GM21360 (cell line): ENCODE measurements around the gene IFT27.
"Not testable (repeated sequence)": the region's sequence is repeated elsewhere in the genome, so short reads cannot be mapped to it uniquely, and the experiment has no call there.

Experiments used
- ATAC-seq: cut with Tn5 transposase; IDR thresholded peaks from one replicate; pipeline ENCODE4 v1.9.1; 2021; ENCODE audit warnings: mild to moderate bottlenecking, moderate library complexity; ENCODE audit not compliant: unreplicated experiment

Gene IFT27

DNA sequence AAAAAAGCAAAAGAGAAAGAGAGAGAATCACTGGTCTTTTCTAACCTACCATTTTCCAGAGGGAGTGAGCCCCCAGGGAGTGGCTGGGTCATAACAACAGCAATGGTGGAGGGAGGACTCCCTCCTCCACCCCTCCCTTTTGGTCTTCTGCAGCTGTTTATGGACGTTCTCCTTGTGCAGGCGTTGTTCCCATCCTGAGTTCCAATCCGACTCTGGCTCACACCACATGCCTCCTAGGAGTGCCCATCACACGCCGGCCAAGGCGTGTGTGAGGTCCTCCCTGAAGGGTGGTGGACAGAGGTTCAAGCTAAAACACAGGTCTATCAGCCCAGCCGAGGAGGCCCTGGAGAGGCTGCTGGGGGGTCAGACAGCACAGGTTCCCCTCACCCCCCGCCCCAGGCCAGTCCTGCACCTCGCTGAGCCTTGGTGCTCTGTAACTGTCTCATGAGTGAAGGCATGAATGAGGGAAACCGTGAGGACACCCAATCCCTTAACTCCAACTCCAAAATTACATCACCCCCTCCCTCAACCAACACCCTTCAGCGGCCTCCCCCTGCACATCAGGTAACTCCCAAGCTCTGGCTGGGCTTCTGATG, 29.4 kb downstream of the IFT27 start:
- no peak for ATAC-seq

DNA sequence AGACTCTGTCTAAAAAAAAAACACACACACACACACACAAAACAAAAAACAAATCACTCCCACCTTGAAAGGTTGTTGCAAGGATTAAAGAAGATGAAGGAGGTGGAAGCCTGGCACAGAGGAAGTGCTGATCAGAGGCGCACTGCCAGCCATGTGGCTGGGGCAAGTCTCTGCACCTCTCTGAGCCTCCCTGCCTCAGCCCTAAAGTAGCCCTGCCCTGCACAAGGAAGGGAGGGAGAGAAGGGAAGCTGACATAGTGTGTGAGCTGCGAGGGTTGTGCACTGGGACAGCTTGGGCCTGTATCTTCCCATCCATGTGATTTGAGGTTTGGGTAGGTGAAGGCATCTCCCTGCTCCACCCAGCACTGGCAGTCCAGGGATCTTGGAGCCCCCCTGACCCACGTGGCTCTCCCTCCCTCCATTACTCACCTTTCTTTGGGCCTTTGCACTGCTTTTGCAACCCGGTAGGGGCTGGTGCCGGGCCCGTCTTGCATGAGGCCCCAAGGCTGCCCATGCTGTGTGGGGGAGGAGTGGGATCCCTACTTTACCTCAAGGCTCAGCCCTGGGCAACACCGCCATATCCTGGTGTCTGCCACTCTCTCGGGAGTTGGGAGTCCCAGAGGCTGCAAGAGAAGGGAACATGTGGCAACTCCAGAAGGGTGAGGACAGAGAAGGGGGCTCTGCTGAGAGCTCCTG, 30.5 kb downstream of the IFT27 start:
- no peak for ATAC-seq

DNA sequence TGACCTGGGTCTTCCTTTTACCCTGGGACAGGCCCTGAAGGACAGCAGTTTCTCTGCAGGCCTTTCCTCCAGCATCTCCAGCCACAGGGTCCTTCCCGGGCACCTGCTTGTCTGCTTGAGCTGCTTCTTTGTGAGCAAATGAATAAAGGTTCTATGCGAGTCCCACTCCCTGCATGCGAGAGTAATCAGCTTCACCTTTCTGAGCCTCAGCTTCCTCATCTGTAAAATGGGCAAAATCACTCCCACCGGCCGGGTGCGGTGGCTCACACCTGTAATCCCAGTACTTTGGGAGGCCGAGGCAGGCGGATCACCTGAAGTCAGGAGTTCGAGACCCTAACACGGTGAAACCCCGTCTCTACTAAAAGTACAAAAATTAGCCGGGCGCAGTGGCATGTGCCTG, 31.1 kb downstream of the IFT27 start:
- ATAC-seq, result no peak

DNA sequence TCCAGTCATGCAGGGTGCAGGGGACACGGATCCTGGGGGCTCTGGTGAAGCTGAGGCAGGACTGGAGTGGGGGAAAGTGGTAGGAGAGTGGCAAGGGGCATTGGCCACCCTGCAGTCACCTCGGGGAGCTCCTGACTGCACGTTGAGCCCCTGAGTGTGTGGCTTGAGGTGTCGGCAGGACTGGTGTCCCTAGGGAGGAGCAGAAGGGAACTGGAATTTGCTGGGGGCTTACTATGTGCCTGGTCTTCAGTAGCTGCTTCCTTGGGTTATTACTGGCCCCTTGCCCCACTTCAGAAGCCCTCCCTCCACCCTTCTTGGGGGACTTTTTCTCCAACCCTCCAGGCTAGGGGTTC, 31.5 kb downstream of the IFT27 start:
- no peak for ATAC-seq

DNA sequence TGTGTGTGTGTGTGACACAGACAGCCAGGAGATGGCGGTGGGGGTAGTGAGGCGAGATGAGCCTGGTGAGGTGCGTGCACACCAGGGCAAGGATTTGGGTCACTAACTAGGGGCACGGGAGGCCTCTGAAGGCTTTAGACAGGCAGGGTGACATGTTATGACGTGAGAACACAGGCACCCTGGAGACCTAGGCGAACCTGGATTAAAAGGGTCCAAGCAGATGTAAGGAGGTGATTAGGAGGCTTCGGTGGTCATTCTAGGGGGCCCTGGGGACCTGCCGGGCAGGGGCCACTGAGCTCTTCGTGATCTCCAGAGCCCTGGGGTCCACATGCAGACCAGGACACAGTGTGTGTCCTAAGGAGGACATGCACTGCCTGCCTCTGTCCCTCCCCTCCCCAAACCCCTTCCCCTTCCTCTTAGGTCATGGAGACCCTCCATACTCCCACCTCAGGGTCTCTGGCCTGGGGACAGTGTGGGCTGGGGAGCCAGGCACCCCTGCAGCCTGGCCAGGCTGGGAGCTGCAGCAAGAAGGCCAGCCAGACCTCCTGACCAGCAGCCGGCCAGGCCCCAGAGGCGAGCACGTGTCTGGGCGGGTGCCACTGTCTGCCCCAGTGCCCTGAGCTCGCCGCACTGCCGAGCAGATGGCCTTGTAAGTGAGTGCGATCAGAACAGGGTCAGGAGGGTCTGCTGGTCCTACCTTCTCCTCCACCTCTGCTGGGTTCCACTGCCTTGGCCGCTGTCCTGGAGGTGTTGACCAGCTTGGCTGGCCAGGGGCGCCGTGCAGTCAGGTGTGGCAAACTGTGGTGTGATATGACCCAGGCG, 32.1 kb downstream of the IFT27 start:
- ATAC-seq, result no peak

DNA sequence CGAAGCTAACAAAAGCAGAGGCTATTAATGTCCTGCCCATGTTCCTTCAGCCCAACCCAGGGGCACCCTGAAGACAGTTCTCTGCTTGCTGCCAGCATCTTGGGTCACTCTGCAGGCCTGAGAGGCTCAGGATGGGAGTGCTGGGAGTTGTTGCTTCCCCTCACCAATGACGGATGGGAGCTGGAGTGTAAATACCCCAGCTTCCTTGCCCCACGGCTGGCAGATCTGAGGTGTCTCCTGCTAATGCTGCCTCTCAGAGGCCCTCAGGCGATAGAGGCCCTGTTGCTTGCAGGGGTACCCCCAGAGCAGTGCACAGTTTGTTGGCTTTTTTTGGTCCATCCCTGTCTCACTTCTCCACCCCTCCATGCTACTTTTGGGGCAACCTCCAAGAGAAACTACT, 32.9 kb downstream of the IFT27 start:
- ATAC-seq, result no peak

DNA sequence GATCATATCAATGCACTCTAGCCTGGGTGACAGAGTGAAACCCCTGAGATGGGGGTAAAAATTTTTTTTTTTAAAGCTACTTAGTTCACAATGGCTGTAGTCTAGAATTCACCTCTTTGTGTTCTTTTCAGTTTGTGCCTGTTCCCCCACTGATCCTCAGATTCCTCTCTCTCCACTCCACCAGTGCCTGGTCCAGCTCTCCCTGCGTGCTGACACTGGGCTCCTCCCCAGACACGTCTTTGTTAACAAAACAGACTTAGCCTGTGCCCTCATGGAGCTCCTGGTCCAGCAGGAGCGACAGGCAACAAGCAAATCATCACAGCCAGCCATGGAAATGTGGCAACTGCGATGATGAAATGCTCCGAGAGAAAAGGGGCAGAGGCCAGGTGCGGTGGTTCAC, 34.0 kb downstream of the IFT27 start:
- no peak for ATAC-seq

DNA sequence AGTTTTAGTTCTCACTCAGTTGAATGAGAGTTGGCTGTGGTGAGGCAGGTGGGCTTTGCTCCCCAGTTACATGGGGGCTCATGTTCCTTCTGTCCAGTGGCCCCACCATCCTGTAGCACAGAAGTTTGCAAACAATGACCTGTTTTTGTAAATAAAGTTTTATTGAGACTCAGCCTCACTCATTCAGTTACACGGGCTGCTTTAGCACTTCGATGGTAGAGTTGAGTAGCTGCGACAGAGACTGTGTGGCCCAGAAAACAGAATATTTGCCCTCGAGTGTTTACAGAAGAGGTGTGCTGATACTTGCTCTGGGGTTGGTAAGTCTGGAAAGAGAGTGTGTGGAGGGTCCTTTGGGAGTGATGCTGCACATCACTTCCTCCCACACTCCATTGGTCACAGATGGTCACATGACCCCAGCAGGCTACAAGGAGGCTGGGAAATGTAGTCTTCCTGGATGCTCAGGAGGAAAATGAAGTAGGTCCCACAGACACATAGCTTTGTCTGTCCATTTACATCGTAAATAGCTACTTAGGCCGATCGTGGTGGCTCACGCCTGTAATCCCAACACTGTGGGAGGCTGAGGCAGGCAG, 34.6 kb downstream of the IFT27 start:
- no peak for ATAC-seq

DNA sequence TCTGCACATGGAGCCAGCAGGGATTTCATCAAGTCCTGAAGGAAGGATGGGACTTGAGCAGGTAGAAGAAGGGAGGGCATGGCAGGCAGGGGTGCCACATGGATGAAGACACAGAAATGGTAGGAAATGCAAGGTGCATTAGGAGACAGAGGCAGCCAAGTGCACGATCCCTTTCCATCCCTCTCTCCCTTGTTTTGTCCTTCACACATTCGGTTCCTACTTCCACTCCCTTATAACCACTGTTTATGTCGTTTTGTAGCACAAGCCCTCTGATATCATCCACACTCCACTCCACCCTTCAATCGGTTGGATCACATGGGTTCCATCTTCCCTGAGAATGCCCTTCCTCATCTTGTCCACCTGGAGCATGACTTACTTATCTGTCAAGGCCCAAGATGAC, 35.2 kb downstream of the IFT27 start:
- no peak for ATAC-seq

DNA sequence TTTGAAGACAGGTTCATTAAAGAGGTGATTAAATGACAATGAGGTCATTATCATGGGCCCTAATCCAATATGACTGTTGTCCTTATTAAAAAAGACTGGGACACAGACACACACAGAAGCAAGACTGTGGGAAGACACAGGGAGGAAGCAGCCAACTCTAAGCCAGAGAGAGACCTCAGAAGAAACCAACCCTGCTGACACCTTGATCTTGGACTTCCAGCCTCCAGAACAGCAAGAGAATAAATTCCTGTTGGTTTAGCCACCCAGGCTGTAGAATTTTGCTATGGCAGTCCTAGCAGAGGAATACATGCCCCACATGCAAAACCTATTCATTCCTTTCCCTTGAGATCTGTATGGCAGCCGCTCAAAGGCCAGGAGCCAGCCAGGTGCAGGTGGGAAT, 36.7 kb downstream of the IFT27 start:
- no peak for ATAC-seq

DNA sequence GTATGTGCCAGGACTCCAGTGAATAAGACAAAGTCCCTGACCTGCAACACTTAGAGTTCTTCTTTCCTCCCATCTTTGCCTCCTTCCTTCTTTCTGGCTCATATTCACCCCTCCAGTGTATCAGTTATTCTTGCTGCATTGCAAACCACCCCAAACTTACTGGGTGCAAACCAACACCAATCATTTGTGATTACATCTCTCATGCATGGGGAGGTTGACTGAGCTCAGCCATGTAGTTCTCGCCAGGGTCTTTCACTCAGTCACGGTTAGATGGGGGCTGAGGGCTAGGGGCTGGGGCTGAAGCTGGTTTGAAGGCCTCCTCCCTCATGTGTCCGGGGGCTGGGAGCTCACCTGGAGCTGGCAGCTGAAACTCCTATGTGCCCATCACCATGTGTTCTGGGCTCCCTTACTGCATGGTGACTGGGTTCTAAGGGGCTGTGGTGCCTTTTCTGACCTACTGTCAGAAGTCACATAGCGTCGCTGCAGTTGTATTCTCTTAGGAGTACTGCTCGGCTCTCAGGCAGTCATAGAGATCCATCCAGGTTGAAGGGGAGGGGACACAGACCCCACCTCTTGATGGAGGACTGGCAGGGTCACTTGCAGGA, 37.4 kb downstream of the IFT27 start:
- ATAC-seq, result no peak

DNA sequence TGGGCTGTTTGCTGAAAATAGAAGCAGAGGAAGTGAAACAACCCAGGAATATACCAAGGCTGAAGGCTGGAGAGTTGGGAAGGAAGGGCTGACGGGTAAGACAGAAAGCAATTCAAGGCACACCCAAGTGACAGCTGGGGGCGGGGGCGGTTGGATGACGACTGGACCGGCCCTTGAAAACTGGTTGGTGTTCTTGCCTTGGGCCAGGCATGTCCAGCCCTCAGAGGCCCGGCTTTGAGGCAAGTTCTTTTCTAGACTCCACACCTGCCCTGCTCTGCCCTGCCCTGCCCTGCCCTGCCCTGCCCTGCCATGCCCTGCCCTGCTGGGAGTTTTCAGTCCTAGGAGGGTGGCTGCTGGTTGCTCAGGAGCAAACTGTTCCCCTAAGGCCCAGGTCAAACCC, 38.1 kb downstream of the IFT27 start:
- no peak for ATAC-seq

DNA sequence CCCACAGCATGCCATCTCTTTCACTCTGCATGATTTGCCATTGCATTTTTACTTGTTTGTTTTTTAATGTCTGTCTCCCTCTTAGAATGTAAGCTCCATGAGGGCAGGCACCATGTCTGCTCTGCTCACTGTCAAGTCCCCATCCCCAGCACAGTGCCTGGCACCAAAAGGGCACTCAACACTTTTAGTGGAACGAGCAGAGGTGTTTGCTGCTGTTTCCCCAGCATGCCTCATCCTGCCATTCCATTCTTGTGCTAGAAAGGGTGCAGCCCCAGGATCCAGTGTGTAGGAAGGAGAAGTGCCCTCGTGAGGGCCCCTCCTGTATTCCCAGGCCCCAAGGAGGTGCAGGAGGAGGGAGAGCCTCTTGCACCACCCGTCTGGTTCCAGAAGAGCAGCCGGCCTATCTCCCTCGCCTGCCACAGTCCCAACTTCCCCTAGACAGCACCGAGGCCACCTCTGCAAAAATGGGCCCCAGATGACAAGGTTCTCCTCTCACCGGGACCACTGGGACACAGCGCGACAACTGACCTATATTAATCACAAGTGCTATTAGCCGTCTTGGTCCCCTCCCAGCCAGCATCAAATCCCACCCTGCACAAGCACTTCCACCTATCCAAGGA, 39.1 kb downstream of the IFT27 start:
- ATAC-seq, result no peak

DNA sequence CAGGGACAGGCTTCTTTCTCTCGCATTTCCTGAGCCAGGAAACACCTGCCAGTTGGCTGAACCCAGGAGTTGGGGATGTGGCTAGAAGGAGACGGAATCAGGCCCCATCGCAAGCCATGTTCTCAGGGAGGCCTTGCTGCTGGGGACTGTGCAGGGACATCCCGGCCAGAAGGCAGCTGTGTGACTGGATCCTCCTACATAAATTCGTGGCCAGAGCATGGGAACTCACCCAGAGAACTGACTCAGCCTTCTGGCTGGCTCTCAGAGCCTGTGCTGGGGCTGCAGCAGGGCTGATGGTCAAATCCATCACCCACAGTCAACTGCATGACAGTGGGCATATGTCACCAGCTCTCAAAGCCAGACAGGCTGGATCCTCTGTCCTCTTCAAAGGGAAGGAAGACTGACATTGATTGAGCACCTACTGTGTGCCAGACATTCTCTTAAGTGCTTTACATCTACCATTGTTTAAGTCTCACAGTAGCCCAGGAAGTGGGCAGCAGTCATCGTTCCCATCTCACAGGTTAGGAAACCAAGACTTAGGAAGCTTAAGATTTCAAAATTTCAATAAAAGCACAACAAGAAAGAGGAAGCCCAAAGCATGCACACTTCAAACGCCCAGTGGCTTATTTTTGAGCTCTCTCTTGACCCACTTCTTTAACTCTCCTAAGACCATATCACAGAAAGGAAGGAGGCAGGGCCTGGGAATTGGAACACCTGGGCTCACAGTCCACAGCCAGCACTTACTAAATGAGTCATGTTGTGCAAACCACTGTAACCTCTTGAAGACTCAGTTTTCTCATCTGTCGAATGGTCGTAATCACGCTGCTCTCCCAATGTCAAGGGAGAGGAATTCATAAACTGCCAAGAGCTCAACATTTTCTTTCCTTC, 41.5 kb downstream of the IFT27 start:
- no peak for ATAC-seq

DNA sequence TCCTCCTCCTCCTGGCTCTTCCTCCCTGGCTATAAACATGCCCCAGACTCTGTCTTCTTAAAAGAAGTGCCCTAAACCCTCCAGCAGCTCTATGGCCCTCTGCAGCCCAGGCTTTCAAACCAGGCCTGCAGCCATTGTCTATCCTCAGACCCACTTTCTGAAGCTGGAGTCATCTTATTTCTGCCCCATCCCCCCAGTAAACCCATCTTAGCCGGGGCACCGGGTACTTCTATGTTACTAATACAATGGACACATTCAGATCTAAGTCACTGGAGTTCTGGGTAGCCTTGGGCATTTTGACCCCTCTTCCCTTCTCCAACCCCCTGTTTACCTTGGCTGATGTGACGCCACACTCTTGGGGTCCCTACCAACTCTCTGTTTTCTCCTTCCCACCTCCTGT, 42.6 kb downstream of the IFT27 start:
- no peak for ATAC-seq

DNA sequence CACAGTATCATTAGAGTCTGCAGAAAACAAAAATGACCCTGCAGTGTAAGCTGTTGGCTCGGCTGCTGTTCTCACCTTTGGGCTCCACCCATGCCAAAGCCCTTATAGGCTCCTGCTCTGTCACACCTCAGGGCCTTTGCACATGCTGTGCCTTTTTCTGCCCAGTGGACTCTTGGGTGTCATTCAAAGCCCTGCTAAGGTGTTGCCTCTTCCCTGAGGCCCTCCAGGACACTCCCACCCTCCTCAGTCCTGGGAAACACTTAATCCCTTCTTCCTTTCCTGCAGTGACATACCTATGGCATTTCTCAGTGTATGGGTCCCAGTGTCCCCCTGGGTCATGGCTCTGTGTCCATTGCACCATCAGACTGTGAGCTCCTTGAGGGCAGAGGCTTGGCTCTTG, 43.3 kb downstream of the IFT27 start:
- no peak for ATAC-seq

DNA sequence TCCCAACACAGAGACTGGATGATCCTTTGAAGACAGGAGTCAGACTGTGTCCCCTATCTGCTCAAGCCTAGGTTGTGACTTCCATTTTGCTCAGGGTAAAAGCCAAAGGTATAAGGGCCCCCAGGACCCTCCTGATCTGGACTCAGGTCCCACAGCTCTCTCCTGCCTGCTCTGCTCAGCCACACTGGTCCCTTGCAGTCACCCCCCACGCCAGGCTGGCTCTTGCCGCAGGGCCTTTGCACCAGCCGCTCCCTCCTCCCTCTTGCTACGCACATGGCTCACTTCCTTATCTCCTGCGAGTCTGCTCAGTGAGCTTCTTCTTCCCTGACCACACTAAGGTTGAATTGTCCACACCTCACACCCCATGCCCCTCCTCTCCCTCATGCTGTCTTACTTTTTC, 44.0 kb downstream of the IFT27 start:
- no peak for ATAC-seq

DNA sequence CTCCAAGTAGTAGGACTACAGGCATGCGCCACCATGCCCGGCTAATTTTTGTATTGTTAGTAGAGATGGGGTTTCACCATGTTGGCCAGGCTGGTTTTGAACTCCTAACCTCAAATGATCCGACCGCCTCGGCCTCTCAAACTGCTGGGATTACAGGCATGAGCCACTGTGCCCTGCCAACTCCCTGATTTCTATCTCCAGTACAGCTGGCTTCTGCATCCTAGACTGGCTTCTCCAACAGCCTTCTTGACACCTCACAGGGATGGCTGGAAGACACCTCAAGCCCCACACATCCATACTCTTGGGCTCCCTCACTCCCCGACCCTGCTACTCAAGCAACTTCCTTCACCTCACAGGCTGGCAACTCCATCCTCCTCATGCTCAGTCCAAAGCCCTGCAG, 44.6 kb downstream of the IFT27 start:
- ATAC-seq, result not testable (repeated sequence)

DNA sequence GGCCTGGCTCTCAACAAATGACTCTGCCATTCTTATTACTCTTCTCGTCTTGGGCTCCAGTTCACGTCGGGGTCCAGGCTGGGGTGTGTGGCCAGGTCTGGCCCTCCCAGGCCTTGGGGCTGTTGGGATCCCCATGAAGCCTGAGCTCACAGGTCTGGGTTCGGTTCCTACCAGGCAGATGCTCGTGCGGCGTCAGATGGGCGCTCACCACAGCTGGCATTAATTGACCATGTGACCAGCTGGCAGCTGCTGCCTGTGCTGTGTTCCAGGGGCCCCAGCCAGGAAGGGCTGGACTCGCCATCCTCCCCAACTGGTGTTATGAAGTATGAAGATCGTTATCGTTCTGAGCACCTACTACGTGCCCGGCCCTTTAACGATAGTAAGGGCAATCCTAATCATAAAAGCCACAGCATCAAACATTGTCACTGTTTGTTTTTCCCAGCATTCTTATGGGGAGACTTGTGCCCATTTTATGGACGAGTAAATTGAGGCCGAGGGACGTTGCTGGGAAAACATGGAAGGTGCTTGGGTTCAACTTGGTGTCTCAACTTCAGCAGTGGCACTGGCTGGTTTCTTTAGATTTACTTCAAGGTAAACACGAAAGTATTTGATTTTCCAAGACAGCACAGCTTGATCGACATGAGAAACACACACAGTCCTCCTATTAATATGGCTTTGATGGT, 45.6 kb downstream of the IFT27 start:
- ATAC-seq, result no peak

DNA sequence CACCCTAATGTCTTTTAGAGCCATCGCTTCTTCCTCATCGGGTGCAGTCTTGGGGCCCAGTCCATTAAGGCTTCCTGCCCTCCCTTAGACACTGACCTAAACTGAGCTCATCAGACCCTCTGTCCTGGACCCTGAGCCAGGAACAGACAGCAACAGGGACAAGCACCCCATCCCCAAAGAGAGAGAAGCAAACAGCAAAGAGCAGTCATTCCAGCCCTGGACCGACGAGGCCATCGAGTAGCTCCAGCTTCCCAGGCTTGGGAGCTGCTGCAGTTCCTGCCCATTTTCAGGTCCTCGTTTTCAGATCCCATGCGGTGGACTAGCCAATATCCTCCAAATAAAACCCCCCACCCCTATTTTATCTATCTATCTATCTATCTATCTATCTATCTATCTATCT, 46.6 kb downstream of the IFT27 start:
- no peak for ATAC-seq
